Dendritic cell treated with granulocyte-macrophage colony-stimulating factor and Interleukin-4, amounts not matched to agents 40 ng/mL and 50 ng/mL, for 4 days (primary cell): ENCODE measurements around the gene FBXO2.

Experiments used
- H3K27ac Mint-ChIP-seq: one replicate; pipeline ENCODE4 v1.8.0; 2022; ENCODE audit warnings: mild to moderate bottlenecking, mixed read lengths
- H3K27me3 Mint-ChIP-seq: one replicate; pipeline ENCODE4 v1.8.0; 2022; ENCODE audit warnings: mild to moderate bottlenecking, mixed read lengths
- H3K36me3 Mint-ChIP-seq: one replicate; pipeline ENCODE4 v1.8.0; 2022; ENCODE audit warnings: low read depth, mixed read lengths
- H3K4me1 Mint-ChIP-seq: one replicate; pipeline ENCODE4 v1.8.0; 2022; ENCODE audit warnings: low read depth, mixed read lengths
- H3K4me3 Mint-ChIP-seq: one replicate; pipeline ENCODE4 v1.8.0; 2022; ENCODE audit warnings: mild to moderate bottlenecking, moderate library complexity, mixed read lengths
- H3K9me3 Mint-ChIP-seq: one replicate; pipeline ENCODE4 v1.8.0; 2022; ENCODE audit warnings: mixed read lengths
- intact Hi-C: fragments of 100-400 bp; cut with micrococcal nuclease; formaldehyde crosslinking; loops from one replicate; pipeline ENCODE4 v1.15.0; 2022

The FBXO2 gene

DNA sequence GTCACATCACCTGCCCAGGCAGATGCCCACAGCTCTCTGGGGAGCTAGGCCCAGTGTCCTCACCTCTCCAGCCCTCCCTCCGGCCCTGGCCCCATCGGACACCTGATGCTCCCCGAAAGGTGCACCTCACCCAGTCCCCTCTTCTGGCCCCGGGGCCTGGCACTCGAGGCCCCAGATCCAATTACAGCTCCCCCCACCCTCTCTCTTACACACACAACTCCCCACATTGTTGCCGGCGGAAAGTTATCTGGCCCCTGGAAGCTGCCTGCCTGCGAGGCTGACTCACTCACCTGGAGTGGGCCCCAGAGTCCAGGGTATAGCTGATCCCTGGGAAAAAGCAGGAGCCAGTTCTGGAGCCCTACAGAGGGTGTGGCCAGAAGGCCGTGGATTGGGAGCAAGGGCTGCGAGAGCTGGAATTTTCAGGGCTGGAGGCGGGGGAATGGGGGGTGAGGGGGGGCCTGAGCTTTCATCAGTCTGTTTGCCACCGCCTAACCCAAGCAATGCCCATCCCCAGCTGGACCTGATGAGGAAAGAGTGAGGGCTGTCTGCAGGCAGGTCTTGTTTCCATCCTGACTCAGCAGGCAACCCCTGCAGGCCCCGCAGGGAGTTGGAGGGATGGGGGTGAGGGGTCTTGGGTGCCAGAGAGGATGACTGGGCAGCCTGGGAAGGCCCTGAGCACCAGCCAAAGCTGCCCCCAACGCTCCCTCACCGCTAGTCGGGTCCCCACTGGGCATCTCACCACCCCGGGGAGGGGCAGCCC is 948 bp downstream of the FBXO2 start:
- intact Hi-C loops: no loop called here
- H3K36me3 Mint-ChIP-seq: peaks cover 11% of the 10 kb centered on the region
- no peak overlapping the region for H3K27ac Mint-ChIP-seq

DNA sequence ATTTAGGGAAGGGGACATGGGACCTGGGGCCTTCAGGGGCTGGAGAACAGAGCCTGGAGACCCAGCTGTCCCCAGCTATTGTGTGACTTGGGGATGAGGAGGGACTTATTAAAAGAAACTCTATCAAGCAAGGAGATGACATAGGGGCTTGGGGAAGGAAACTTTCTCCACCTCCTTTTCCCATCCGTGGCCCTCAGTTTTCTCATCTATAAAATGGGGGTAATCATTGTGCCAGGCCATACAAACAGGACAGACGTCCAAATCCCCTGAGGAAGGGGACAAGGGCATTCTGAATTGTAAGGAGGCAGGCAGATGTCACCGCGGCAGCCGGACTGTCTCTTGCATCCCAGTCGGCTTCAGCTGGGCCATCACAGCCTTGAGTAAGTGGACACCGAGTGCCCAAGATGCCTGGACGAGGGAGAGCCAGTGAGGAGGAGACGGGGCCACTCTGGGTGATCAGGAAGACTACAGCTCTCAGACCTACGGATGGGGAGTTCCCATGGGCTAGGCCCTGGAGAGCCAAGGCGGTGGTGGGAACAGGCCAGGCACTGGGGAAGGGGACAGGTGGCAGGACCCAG is 1.9 kb downstream of the FBXO2 start:
- Mint-ChIP-seq H3K4me3 (no peak overlapping the region), H3K9me3 (no peaks in the 10 kb centered on the region), H3K27ac (no peak overlapping the region), H3K27me3 (peaks cover 72% of the 10 kb centered on the region), H3K36me3 (peaks cover 2% of the 10 kb centered on the region), H3K4me1 (peaks cover 28% of the 10 kb centered on the region)
- intact Hi-C loops: no loop called here

More for the DNA sequence above, 948 bp downstream of the FBXO2 start:
- H3K4me3 Mint-ChIP-seq: peak overlapping the region; percentile 9
- peaks cover 28% of the 10 kb centered on the region for H3K4me1 Mint-ChIP-seq
- no peaks in the 10 kb centered on the region for H3K9me3 Mint-ChIP-seq
- H3K27me3 Mint-ChIP-seq: peaks cover 67% of the 10 kb centered on the region

DNA sequence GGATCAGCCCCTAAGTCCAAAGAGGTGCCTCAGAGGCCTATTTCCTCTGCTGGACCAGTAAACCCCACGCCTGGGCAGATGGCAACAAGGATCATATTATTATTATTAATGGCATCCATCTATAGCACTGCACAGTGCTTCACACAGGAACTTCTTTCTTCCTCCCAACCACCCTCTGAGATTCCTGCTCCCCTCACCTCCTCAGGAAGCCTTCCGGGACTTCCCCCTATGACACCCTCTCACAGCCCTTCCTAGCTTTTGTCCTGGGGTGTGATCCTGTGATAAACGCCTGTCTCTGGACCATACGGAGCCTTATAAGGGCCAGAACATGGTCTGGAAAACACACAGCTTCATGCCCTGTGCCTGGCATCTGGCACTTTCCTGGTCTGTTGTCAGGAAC is 3.2 kb downstream of the FBXO2 start:
- intact Hi-C loops: loop anchor here (2.0 kb wide), 1 partner anchor 60 kb away; no protein-coding TSS in a partner anchor

DNA sequence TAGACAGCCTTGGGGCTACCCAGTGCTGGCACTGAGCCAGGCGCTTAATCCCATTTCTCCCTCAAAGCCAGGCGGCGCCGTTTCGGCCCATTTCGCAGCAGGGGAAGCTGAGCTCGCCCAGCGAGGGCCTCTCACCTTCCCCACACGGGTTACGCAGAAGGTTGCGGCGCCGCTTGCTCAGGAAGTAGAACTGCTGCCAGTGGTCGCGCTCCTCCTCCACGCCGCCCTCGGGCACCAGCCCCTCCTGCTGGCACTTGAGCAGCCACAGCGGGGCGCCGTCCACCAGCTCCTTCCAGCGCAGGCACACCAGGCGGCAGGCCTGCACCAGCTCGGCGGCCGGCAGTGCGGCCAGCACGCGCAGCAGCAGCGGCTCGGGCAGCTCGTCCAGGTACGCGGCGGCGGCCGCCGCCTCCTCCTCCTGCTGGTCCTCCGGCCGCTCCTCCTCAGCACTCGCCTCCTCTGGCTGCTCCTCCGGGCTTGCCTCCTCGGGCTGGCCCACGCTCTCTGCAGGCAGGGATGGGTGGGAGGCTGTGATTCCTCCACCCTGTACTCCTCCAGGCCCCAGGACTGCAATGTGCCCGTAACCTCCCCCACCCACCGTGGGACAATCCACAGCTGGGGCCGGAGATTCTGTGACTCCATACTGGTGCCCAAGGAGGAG is 3.8 kb downstream of the FBXO2 start:
- intact Hi-C loops: loop anchor here (1.0 to 2.0 kb wide), 2 partner anchors 60 to 69 kb away; no protein-coding TSS in a partner anchor
- Mint-ChIP-seq H3K4me3 (peak overlapping the region; percentile 37), H3K4me1 (peaks cover 22% of the 10 kb centered on the region), H3K36me3 (no peaks in the 10 kb centered on the region), H3K9me3 (no peaks in the 10 kb centered on the region), H3K27me3 (peaks cover 78% of the 10 kb centered on the region), H3K27ac (no peak overlapping the region)

More for the DNA sequence above, 3.2 kb downstream of the FBXO2 start:
- Mint-ChIP-seq H3K9me3 (no peaks in the 10 kb centered on the region), H3K27ac (no peak overlapping the region), H3K36me3 (no peaks in the 10 kb centered on the region), H3K4me3 (peak overlapping the region; percentile 21), H3K27me3 (peaks cover 84% of the 10 kb centered on the region), H3K4me1 (peaks cover 27% of the 10 kb centered on the region)

DNA sequence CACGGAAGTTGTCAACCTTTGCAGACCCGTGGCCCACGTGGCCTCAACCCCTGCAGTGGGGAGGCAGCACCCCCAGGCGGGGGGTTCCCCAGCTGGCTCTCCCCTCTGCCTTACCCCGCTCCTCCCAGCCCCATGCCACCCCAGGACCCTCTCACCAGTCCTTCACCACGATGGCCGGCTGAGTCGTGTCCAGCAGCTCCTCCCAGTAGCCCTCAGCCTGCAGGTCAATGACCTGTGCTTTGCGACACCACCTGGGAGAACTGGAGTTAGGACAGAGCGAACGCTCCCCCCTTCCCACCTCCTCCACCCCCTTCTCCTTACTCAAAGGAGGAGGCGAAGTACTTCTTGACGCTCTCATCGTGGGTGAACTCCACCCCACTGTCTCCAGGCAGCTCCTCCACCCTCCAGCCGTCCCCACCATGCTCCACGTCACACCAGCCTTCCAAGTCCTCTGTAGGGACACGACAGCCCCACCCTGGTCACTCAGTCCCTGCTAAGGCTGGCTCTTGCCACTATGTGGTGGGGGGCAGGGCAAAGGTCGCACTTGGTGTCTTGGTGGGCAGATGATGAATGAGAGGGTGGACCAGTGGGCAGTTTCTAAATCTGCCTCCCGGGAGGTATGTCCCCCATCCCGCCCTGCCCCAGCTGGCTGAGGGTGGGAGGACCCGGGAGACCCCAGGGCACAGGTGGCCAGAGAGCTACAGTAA is 4.5 kb downstream of the FBXO2 start:
- Mint-ChIP-seq H3K4me3 (no peak overlapping the region), H3K4me1 (peaks cover 18% of the 10 kb centered on the region), H3K36me3 (no peaks in the 10 kb centered on the region), H3K9me3 (no peaks in the 10 kb centered on the region), H3K27me3 (peaks cover 74% of the 10 kb centered on the region), H3K27ac (no peak overlapping the region)
- intact Hi-C loops: loop anchor here (1.0 to 2.0 kb wide), 2 partner anchors 61 to 70 kb away; no protein-coding TSS in a partner anchor

DNA sequence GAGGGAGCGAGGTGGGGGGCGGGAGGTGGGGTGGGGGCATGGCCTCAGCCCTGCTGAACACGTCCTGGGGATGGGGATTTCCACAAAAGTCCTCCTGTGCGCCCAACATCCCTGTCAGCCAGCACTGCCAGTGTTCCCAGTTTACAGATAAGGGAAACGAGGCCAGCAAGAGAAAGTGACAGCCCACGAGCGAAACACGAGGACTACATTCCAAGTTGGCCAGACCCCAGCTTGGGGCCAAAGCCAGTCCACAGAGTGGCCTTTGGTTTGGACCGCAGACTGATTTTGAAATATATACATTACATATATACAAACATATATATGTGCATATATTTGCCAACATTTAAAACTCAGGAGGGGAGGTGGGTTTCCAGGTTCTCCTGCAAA is 5.0 kb downstream of the FBXO2 start:
- Mint-ChIP-seq H3K9me3 (no peaks in the 10 kb centered on the region), H3K27ac (no peak overlapping the region), H3K27me3 (peaks cover 74% of the 10 kb centered on the region), H3K36me3 (no peaks in the 10 kb centered on the region), H3K4me3 (no peak overlapping the region), H3K4me1 (peaks cover 18% of the 10 kb centered on the region)
- intact Hi-C loops: no loop called here

DNA sequence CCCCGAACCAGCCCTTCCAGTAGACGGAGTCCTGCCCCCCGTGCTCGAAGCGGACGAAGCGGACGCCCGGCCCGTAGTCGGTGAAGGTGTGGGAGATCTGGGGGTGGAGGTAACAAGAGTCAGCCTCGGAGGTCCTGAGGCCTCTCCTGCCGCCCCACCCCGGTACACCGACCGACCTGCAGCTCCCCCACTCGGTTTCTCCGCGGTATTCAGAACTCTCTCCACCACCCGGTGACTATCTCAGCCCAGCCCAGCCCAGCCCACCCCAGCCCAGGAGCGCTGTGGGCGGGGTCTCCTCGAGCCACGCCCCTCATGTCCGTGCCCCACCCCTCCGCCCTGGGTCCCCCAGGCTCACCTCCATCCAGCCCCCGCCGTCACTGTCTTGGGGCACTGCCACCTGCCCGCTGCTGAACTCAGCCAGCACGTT is 5.5 kb downstream of the FBXO2 start:
- intact Hi-C loops: no loop called here
- Mint-ChIP-seq H3K27me3 (peaks cover 70% of the 10 kb centered on the region), H3K4me1 (peaks cover 18% of the 10 kb centered on the region), H3K4me3 (no peak overlapping the region), H3K9me3 (no peaks in the 10 kb centered on the region), H3K27ac (no peak overlapping the region), H3K36me3 (no peaks in the 10 kb centered on the region)

DNA sequence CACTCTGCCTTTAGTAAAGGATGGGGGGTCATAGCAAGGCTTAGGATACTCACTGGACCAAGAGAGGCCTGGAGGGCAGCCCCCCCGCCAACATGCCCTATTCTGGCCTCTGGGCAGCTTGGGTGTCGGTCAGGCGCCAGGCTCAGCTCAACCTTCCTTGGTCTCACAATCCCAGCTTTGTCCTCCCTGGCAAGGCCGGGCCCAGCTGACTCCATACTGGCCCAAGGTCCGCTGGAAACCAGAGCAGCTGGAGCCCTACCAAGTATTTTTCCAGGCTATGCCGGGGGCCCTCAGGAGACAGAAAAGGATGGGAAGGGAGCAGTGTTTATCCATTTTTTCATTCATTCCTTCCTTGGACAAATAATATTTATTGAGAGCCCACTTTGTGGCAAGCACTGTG is 6.2 kb downstream of the FBXO2 start:
- H3K36me3 Mint-ChIP-seq: no peaks in the 10 kb centered on the region
- intact Hi-C loops: no loop called here
- peaks cover 65% of the 10 kb centered on the region for H3K27me3 Mint-ChIP-seq
- H3K9me3 Mint-ChIP-seq: no peaks in the 10 kb centered on the region
- H3K4me1 Mint-ChIP-seq: peaks cover 18% of the 10 kb centered on the region
- no peak overlapping the region for H3K4me3 Mint-ChIP-seq
- H3K27ac Mint-ChIP-seq: no peak overlapping the region

DNA sequence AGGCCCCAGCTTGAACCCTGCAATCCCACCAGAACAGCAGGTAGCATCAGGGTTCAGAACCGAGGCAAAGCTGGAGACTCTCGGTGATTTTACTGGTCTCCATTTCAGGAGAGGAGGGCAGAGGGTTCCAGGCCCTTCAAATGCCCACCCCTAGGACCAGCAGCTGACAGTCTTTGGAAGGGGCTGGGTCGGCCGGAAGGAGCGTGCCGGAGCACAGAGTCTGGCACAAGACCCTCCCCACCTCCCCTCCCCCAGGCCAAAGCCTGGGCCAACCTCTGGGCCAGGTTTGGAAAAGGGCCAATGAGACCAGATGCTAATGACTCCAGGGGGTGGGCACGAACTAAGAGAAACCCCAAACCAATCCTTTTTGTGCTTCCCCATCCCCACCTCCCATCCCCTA is 6.9 kb downstream of the FBXO2 start:
- Mint-ChIP-seq H3K36me3 (no peaks in the 10 kb centered on the region), H3K9me3 (no peaks in the 10 kb centered on the region), H3K4me1 (peaks cover 18% of the 10 kb centered on the region), H3K27me3 (peaks cover 59% of the 10 kb centered on the region), H3K27ac (no peak overlapping the region), H3K4me3 (no peak overlapping the region)
- intact Hi-C loops: no loop called here

DNA sequence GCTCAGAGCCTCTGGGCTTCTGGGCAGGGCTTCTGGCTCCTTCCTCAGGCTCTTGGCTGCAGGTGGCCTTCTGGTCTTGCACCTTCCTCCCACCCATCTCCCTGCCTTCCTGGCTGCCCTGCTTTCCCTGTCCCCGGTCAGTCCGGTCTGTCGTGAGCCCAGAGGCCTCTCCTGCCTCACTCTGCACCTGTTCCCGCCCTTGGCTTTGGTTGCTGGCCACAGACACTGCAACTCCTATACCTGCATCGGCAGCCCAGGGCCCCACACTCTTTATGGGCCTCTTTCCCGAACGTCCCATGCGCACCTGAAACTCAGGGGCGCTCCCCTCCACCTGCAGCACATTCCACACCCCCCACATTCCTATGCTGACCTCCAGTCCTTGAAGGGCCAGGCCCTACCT is 7.9 kb downstream of the FBXO2 start:
- H3K27ac Mint-ChIP-seq: no peak overlapping the region
- peaks cover 58% of the 10 kb centered on the region for H3K27me3 Mint-ChIP-seq
- no peak overlapping the region for H3K4me3 Mint-ChIP-seq
- H3K4me1 Mint-ChIP-seq: peaks cover 18% of the 10 kb centered on the region
- no peaks in the 10 kb centered on the region for H3K36me3 Mint-ChIP-seq
- no peaks in the 10 kb centered on the region for H3K9me3 Mint-ChIP-seq
- intact Hi-C loops: no loop called here

DNA sequence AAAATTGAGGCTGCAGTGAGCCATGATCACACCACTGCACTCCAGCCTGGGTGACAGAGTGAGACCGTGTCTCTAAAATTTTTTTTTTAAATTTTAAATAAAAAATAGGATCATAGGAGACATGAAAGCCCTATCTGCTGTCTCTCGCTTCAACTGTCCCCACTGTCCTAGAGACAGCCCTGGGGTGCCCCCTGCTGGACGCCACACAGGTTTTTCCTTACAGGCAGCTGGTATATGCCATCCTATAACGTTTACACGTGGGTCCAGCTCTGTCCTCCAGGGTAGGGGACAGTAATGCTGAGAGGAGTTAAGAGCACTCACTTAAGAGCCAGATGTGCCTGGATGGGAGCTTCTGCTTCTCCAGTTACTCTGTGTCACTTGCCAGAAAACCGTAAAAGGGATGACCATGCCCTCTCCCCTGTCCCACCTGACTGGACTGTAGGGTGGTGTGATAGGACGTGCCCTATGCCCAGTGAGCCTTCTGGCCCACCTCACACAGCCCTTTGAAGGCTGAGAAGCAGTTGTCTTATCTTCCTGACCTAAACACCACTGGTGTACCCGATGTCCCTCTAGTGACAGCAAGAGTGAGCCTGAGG is 8.5 kb downstream of the FBXO2 start:
- no peaks in the 10 kb centered on the region for H3K9me3 Mint-ChIP-seq
- H3K36me3 Mint-ChIP-seq: no peaks in the 10 kb centered on the region
- intact Hi-C loops: no loop called here
- no peak overlapping the region for H3K4me3 Mint-ChIP-seq
- H3K4me1 Mint-ChIP-seq: peaks cover 12% of the 10 kb centered on the region
- peaks cover 57% of the 10 kb centered on the region for H3K27me3 Mint-ChIP-seq
- H3K27ac Mint-ChIP-seq: no peak overlapping the region

DNA sequence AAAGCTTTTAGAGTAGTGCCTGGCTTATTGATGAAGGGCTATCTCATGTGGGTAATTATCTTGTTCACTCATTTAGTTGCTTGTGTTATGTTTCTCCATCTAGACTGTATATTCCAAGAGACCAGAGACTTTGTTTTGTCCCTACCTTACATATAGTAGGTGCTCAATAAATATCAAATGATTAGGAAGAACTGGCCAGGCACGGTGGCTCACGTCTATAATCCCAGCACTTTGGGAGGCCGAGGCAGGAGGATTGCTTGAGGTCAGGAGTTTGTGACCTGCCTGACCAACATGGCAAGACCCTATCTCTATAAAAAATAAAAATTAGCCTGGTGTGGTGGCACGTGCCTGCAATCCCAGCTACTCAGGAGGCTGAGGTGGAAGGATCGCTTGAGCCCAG is 9.0 kb downstream of the FBXO2 start:
- no peaks in the 10 kb centered on the region for H3K9me3 Mint-ChIP-seq

DNA sequence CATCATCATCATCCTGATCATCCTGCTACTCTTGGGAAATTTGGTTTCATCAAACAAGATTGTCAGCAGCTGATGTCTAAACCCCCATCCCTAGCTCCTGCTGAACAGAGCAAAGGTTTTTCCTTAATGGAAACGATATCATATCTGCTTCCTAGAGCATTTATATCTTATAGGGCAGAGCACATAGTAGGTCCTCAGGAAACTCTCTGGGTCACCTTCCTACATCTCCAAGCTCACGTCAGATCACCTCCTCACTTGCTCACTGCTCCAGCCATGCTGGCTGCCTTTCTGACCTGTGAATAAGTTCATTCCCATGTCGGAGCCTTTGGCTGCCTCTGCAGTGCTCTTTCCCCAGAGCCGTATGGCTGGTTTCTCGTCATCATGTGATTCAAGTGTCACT is 10.4 kb downstream of the FBXO2 start:
- intact Hi-C loops: loop anchor here (2.0 kb wide), 1 partner anchor 607 kb away; no protein-coding TSS in a partner anchor
- Mint-ChIP-seq H3K9me3 (no peaks in the 10 kb centered on the region), H3K36me3 (no peaks in the 10 kb centered on the region), H3K27ac (no peak overlapping the region), H3K4me1 (no peaks in the 10 kb centered on the region), H3K27me3 (peaks cover 45% of the 10 kb centered on the region), H3K4me3 (no peak overlapping the region)

More for the DNA sequence above, 9.0 kb downstream of the FBXO2 start:
- Mint-ChIP-seq H3K4me1 (peaks cover 7% of the 10 kb centered on the region), H3K27me3 (peaks cover 53% of the 10 kb centered on the region), H3K4me3 (no peak overlapping the region), H3K36me3 (no peaks in the 10 kb centered on the region), H3K27ac (no peak overlapping the region)
- intact Hi-C loops: no loop called here
